Neuronal stem cell (in vitro differentiated cells): Measurements from ENCODE around the gene PNPT1.
A peak's percentile ranks its signal among the peaks of the same experiment; 100 is the strongest.

Source experiments
- DNase-seq: peaks from one replicate; pipeline ENCODE4 v3.0.0-alpha.2; 2013; ENCODE audit warnings: low spot score
- H2AFZ ChIP-seq: one replicate; pipeline ENCODE4 v1.6.1; 2013; ENCODE audit warnings: mild to moderate bottlenecking, low read length, inconsistent platforms
- H2AK5ac ChIP-seq: 2 replicates; pipeline ENCODE4 v1.6.1; 2013; ENCODE audit warnings: low read depth, mild to moderate bottlenecking, inconsistent platforms, low read length, moderate library complexity, mixed read lengths
- H2BK120ac ChIP-seq: 2 replicates; pipeline ENCODE4 v1.6.1; 2013; ENCODE audit warnings: low read depth, mild to moderate bottlenecking, inconsistent platforms, low read length, moderate library complexity, mixed read lengths
- H2BK12ac ChIP-seq: one replicate; pipeline ENCODE4 v1.6.1; 2013; ENCODE audit warnings: low read length, inconsistent platforms
- H2BK15ac ChIP-seq: 2 replicates; pipeline ENCODE4 v1.6.1; 2013; ENCODE audit warnings: mild to moderate bottlenecking, low read length, inconsistent platforms, mixed read lengths
- H2BK5ac ChIP-seq: one replicate; pipeline ENCODE4 v1.6.1; 2013; ENCODE audit warnings: inconsistent platforms, mild to moderate bottlenecking, low read length, moderate library complexity
- H3K14ac ChIP-seq: one replicate; pipeline ENCODE4 v1.6.1; 2013; ENCODE audit warnings: low read length, inconsistent platforms
- H3K18ac ChIP-seq: 2 replicates; pipeline ENCODE4 v1.6.1; 2013; ENCODE audit warnings: low read length, inconsistent platforms
- H3K23ac ChIP-seq: 2 replicates; pipeline ENCODE4 v1.6.1; 2013; ENCODE audit warnings: low read depth, mild to moderate bottlenecking, mixed read lengths, low read length, inconsistent platforms; ENCODE audit not compliant: poor library complexity
- H3K27ac ChIP-seq: replicated peaks from 3 replicates; pipeline ENCODE4 v1.5.1; 2013; ENCODE audit warnings: low read length, inconsistent platforms
- H3K27me3 ChIP-seq, 3 experiments: 2 replicates each; pipeline ENCODE4 v1.6.1; 2013; ENCODE audit warnings: low read length in 3 of 3, mild to moderate bottlenecking in 2 of 3, inconsistent platforms in 1 of 3, low read depth in 1 of 3, mixed read lengths in 1 of 3, moderate library complexity in 1 of 3; ENCODE audit not compliant: control insufficient read depth in 3 of 3, insufficient read depth in 3 of 3
- H3K36me3 ChIP-seq, 2 donors: replicated peaks in 1 of 2; 2 replicates each; pipeline ENCODE4 v1.6.1; 2013; ENCODE audit warnings: low read length in 2 of 2; ENCODE audit not compliant: control insufficient read depth in 2 of 2, insufficient read depth in 2 of 2
- H3K4ac ChIP-seq: 2 replicates; pipeline ENCODE4 v1.6.1; 2013; ENCODE audit warnings: inconsistent platforms, mild to moderate bottlenecking, low read length, moderate library complexity
- H3K4me1 ChIP-seq, 2 donors: 1 replicate in 1 of 2; 2 replicates in 1 of 2; pipeline ENCODE4 v1.6.1; 2013; ENCODE audit warnings: low read length in 2 of 2, low read depth in 1 of 2; ENCODE audit not compliant: control insufficient read depth in 2 of 2, insufficient read depth in 1 of 2
- H3K4me2 ChIP-seq: one replicate; pipeline ENCODE4 v1.6.1; 2013; ENCODE audit warnings: mild to moderate bottlenecking, low read length, inconsistent platforms; ENCODE audit not compliant: insufficient read depth, poor library complexity, severe bottlenecking
- H3K4me3 ChIP-seq, 2 donors: 2 replicates each; pipeline ENCODE4 v1.5.1; 2013; ENCODE audit warnings: low read length in 2 of 2, mild to moderate bottlenecking in 2 of 2, inconsistent platforms in 1 of 2, moderate library complexity in 1 of 2
- H3K79me1 ChIP-seq: one replicate; pipeline ENCODE4 v1.6.1; 2013; ENCODE audit warnings: low read depth, mild to moderate bottlenecking, inconsistent platforms, low read length, moderate library complexity
- H3K9ac ChIP-seq: one replicate; pipeline ENCODE4 v1.6.1; 2013; ENCODE audit warnings: mild to moderate bottlenecking, low read depth, low read length, inconsistent platforms; ENCODE audit not compliant: poor library complexity
- H3K9me3 ChIP-seq, 2 donors: replicated peaks in 1 of 2; 2 replicates each; pipeline versions ENCODE3 to v1.6.1; 2013; ENCODE audit warnings: low read length in 2 of 2, mild to moderate bottlenecking in 2 of 2, inconsistent platforms in 1 of 2, low read depth in 1 of 2, mixed read lengths in 1 of 2, moderate library complexity in 1 of 2; ENCODE audit not compliant: control insufficient read depth in 2 of 2, insufficient read depth in 1 of 2
- H4K8ac ChIP-seq: one replicate; pipeline ENCODE4 v1.6.1; 2013; ENCODE audit warnings: low read depth, mild to moderate bottlenecking, inconsistent platforms, low read length, moderate library complexity
- H4K91ac ChIP-seq: one replicate; pipeline ENCODE4 v1.6.1; 2013; ENCODE audit warnings: low read length, low read depth, mild to moderate bottlenecking, inconsistent platforms; ENCODE audit not compliant: poor library complexity
- WGBS, 2 donors: extraction: QIAGEN DNeasy Blood & Tissue Kit; methylation state at CpG; one replicate each; pipeline ENCODE4 v1.1.7; 2013; ENCODE audit warnings: missing lambda C conversion rate in 2 of 2, mixed read lengths in 1 of 2; ENCODE audit not compliant: insufficient read length in 2 of 2, insufficient replicate concordance in 1 of 2; ENCODE audit errors: extremely low coverage in 2 of 2; 5-methylcytosine and 5-hydroxymethylcytosine counted together

PNPT1 gene

DNA sequence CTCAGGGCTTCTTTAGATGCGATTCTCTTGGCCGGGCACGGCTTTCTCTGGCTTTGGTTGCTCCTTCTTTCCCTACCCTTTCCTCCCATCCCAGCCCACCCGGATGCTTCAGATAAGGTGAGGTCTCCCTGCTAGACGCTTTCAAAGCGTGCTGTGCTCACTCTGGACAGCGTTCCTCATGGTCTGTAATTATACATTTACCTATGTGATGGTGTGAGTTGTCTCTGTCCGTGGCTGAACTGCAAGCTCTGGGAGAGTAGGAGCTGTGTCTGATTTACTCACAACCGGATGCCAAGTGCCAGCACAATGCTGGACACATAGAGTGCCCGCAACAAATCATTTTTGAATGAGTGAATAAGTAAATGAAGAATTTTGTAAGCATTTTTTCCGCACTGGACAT lies 26.8 kb upstream of the PNPT1 start:
- Histone ChIP-seq H3K36me3 (no peaks in the 10 kb centered on the region), H3K14ac (no peak overlapping the region), H2BK15ac (no peak overlapping the region), H2AK5ac (no peak overlapping the region), H3K4me3 (no peak overlapping the region), H4K91ac (no peak overlapping the region), H4K8ac (no peak overlapping the region), H2BK5ac (no peak overlapping the region), H2AFZ (no peak overlapping the region), H2BK120ac (no peak overlapping the region), H3K27me3 (peaks cover 0 to 71% (median 0%) of the 10 kb centered on the region in 3 experiments), H3K4me1 (peaks cover 0 to 1% of the 10 kb centered on the region in 2 donors), H3K4me2 (no peak overlapping the region), H3K9me3 (no peaks in the 10 kb centered on the region), H2BK12ac (no peak overlapping the region), H3K27ac (no peak overlapping the region), H3K23ac (no peak overlapping the region), H3K79me1 (no peaks in the 10 kb centered on the region), H3K9ac (no peak overlapping the region), H3K4ac (no peak overlapping the region), H3K18ac (peak overlapping the region; percentile 5)
- DNase-seq = no peak
- WGBS, 2 donors = no CpG with 5 or more reads among the region's 11 CpGs

DNA sequence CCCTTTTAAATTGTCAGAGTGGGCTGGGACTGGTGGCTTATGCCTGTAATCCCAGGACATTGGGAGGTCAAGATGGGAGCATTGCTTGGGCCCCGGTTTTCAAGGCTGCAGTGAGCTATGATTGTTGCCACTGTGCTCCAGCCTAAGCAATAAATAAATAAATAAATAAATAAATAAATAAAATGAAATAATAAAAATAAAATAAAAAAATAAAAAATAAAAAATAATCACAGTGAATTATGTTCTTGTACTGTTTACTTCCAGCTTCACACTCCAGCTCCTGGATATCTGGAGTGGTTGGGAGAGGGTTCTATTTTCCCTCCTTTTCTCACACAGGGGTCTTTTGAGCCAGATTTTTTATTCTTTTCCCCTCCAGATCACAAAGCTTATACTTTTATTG lies 26.2 kb upstream of the PNPT1 start:
- Histone ChIP-seq H3K4me1 (peaks cover 0 to 1% of the 10 kb centered on the region in 2 donors), H4K8ac (no peak overlapping the region), H3K9ac (no peak overlapping the region), H3K18ac (no peak overlapping the region), H3K36me3 (no peaks in the 10 kb centered on the region), H2AK5ac (no peak overlapping the region), H3K4ac (no peak overlapping the region), H2BK12ac (no peak overlapping the region), H4K91ac (no peak overlapping the region), H3K4me3 (no peak overlapping the region), H3K27me3 (peaks cover 0 to 75% (median 0%) of the 10 kb centered on the region in 3 experiments), H2AFZ (no peak overlapping the region), H2BK15ac (no peak overlapping the region), H3K79me1 (no peaks in the 10 kb centered on the region), H3K23ac (no peak overlapping the region), H3K9me3 (no peaks in the 10 kb centered on the region), H3K4me2 (no peak overlapping the region), H2BK120ac (no peak overlapping the region), H3K27ac (no peak overlapping the region), H3K14ac (no peak overlapping the region), H2BK5ac (no peak overlapping the region)
- no CpG with 5 or more reads among the region's 1 CpG for WGBS, 2 donors
- no peak for DNase-seq

DNA sequence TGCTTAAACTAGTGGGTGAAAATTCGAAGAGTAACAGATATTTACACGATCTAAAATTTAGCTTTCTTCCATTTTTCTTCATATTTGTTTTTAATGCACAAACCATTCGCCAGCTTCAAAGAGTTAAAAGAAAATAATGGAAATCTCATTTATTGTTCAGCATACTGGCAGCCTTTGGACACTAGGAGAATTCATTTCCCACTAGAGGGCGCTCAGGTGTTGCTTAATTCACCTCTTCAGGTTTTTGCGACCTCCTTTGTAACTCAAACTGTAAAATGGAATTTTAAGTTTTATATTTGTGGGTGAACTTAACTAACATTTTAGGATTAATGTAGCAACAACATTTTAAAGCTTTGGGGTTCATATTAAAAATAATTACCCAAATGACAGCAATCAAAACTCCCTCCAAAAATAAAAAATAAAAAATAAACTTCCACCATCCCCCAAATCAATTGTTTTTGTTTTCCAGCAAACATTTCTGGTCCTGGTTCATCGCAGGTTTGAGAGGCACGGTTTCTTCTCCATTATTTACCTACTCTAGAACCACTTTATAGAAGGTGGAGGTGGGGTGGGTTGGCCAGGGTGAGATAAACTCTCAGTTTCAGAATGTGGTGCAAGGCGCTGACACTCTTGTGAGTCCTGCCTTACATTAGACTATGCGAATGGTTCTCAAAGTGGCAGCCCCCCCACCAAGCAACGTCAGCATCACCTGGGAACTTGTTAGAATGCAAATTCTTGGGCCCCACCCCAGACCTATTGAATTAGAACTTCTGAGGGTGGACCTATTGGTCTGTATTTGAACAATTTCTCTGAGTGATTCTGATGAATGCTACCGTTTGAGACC lies 24.7 kb upstream of the PNPT1 start:
- Histone ChIP-seq H3K14ac (no peak overlapping the region), H2BK15ac (no peak overlapping the region), H3K27ac (no peak overlapping the region), H3K4me3 (no peak overlapping the region), H3K9me3 (no peaks in the 10 kb centered on the region), H2BK5ac (no peak overlapping the region), H3K4ac (no peak overlapping the region), H4K8ac (no peak overlapping the region), H3K18ac (no peak overlapping the region), H2AK5ac (no peak overlapping the region), H2AFZ (no peak overlapping the region), H3K4me2 (no peak overlapping the region), H2BK120ac (no peak overlapping the region), H3K9ac (no peak overlapping the region), H3K79me1 (no peaks in the 10 kb centered on the region), H3K27me3 (peaks cover 0 to 68% (median 0%) of the 10 kb centered on the region in 3 experiments), H3K4me1 (peaks cover 0 to 1% of the 10 kb centered on the region in 2 donors), H3K23ac (no peak overlapping the region), H2BK12ac (no peak overlapping the region), H3K36me3 (no peaks in the 10 kb centered on the region), H4K91ac (no peak overlapping the region)
- DNase-seq = peak; percentile 74
- no CpG with 5 or more reads among the region's 11 CpGs for WGBS, 2 donors

DNA sequence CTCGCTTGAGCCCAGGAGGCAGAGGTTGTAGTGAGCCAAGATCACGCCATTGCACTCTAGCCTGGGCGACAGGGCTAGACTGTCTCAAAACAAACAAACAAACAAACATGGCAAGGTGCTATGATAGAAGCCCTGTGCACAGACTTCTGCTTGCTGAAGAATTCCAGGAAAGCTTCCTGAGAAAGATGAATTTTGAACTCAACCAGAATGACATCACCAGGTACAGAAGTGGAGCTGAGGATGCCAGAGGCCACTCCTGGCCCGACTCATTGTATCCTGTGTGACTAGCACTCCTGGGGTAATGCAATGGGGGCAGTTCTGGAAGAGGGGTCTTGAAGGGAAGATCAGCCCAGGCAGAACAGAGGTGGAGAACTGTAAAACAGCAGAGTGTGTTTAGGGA lies 22.0 kb upstream of the PNPT1 start:
- no peak overlapping the region for H3K4me2 ChIP-seq
- H3K9me3 ChIP-seq = no peaks in the 10 kb centered on the region
- no peak overlapping the region for H3K4ac ChIP-seq
- no peak overlapping the region for H4K91ac ChIP-seq
- no peaks in the 10 kb centered on the region for H3K79me1 ChIP-seq
- H3K27me3 ChIP-seq = peaks cover 0 to 61% (median 0%) of the 10 kb centered on the region in 3 experiments
- no peak for DNase-seq
- no peak overlapping the region for H3K4me3 ChIP-seq
- H2BK120ac ChIP-seq = no peak overlapping the region
- no peak overlapping the region for H3K14ac ChIP-seq
- no peak overlapping the region for H3K9ac ChIP-seq
- H2BK12ac ChIP-seq = no peak overlapping the region
- H2AFZ ChIP-seq = no peak overlapping the region
- H3K18ac ChIP-seq = no peak overlapping the region
- H3K36me3 ChIP-seq = no peaks in the 10 kb centered on the region
- no peak overlapping the region for H2BK5ac ChIP-seq
- no peak overlapping the region for H3K23ac ChIP-seq
- peaks cover 0 to 6% of the 10 kb centered on the region in 2 donors for H3K4me1 ChIP-seq
- H2BK15ac ChIP-seq = no peak overlapping the region
- H4K8ac ChIP-seq = no peak overlapping the region
- H3K27ac ChIP-seq = no peak overlapping the region
- no CpG with 5 or more reads among the region's 4 CpGs for WGBS, 2 donors
- H2AK5ac ChIP-seq = no peak overlapping the region
